ENCODE data around the gene MYO1D.

DNA sequence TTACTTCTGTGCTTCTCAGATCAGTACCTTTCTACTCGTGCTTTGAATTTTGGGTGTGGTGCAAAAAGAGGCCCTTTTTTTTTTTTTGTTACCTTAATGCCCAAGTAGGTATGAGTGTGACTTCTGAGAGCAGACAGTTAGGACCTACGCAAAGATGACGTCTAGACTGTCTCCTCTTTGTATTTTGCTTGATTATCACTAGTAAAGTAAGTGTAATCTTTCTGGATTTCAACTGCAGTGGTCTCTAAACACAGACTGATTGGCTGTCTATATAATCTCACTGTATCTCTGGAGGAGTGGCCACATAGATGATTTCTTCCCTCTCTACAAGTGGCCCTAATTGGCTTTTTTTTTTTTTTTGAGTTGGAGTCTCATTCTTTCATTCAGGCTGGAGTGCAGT lies 401.7 kb downstream of the MYO1D start:
- TF ChIP-seq, protein P1, sequence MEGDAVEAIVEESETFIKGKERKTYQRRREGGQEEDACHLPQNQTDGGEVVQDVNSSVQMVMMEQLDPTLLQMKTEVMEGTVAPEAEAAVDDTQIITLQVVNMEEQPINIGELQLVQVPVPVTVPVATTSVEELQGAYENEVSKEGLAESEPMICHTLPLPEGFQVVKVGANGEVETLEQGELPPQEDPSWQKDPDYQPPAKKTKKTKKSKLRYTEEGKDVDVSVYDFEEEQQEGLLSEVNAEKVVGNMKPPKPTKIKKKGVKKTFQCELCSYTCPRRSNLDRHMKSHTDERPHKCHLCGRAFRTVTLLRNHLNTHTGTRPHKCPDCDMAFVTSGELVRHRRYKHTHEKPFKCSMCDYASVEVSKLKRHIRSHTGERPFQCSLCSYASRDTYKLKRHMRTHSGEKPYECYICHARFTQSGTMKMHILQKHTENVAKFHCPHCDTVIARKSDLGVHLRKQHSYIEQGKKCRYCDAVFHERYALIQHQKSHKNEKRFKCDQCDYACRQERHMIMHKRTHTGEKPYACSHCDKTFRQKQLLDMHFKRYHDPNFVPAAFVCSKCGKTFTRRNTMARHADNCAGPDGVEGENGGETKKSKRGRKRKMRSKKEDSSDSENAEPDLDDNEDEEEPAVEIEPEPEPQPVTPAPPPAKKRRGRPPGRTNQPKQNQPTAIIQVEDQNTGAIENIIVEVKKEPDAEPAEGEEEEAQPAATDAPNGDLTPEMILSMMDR (IDR thresholded peaks at IDR 0.05): no peak
- TF ChIP-seq EP300 (IDR thresholded peaks at IDR 0.05) (no peak), POLR2A (IDR thresholded peaks at IDR 0.05) (no peak)
